H1 (cell line): ENCODE measurements around the gene RTP1. TPM values are rescaled to one million over a fixed set of nuclear protein-coding genes. Genes with fewer than 3 reads are reported as not detected.

Experiments used
- CTCF ChIA-PET: fragments of 300-600 bp; sonication (Branson Sonifier 250); formaldehyde crosslinking; loops from one replicate; lab custom pipeline; 2021; ENCODE audit not compliant: partially characterized antibody; lab: Charles Lee
- POLR2A ChIA-PET: fragments of 300-600 bp; sonication (Branson Sonifier 250); formaldehyde crosslinking; loops from one replicate; lab custom pipeline; 2021; ENCODE audit warnings: inconsistent platforms; ENCODE audit not compliant: partially characterized antibody; lab: Charles Lee
- DNase-seq, 2 experiments: peaks; one replicate each; pipeline versions ENCODE4 v3.0.0 to v3.0.0-alpha.2; 2010 to 2022; ENCODE audit warnings: low spot score in 2 of 2, low read depth in 1 of 2, mixed read lengths in 1 of 2
- FAIRE-seq: peaks from 2 replicates; lab custom pipeline; 2011; peaks lifted over from hg19 to GRCh38; lab: Jason Lieb, UNC
- H2AFZ ChIP-seq: 2 replicates; pipeline ENCODE4 v1.8.1; 2012; ENCODE audit warnings: low read length, inconsistent platforms
- H2AK5ac ChIP-seq: 2 replicates; pipeline ENCODE4 v1.6.1; 2013; ENCODE audit warnings: low read depth, low read length
- H2BK120ac ChIP-seq: replicated peaks from 2 replicates; pipeline ENCODE3; 2013; ENCODE audit warnings: low read depth, low read length, inconsistent platforms
- H2BK12ac ChIP-seq: 2 replicates; pipeline ENCODE4 v1.6.1; 2013; ENCODE audit warnings: low read depth, low read length
- H2BK15ac ChIP-seq: 2 replicates; pipeline ENCODE4 v1.6.1; 2013; ENCODE audit warnings: low read length
- H2BK20ac ChIP-seq: 2 replicates; pipeline ENCODE4 v1.6.1; 2013; ENCODE audit warnings: low read length
- H2BK5ac ChIP-seq: 2 replicates; pipeline ENCODE4 v1.6.1; 2013; ENCODE audit warnings: low read depth, low read length
- H3K14ac ChIP-seq: 2 replicates; pipeline ENCODE4 v1.6.1; 2013; ENCODE audit warnings: inconsistent platforms; ENCODE audit not compliant: insufficient read length
- H3K18ac ChIP-seq: 2 replicates; pipeline ENCODE4 v1.6.1; 2013; ENCODE audit warnings: low read length; ENCODE audit errors: extremely low read depth
- H3K23ac ChIP-seq: 2 replicates; pipeline ENCODE4 v1.6.1; 2013; ENCODE audit warnings: inconsistent platforms; ENCODE audit not compliant: insufficient read length
- H3K23me2 ChIP-seq: 2 replicates; pipeline ENCODE4 v1.6.1; 2013; ENCODE audit warnings: low read depth, low read length
- H3K27ac ChIP-seq: 2 replicates; pipeline ENCODE4 v1.6.1; 2011; ENCODE audit warnings: low read depth, low read length, inconsistent platforms
- H3K27me3 ChIP-seq, 4 experiments: replicated peaks in 1 of 4; 1 replicate in 1 of 4; 2 replicates in 3 of 4; pipeline versions ENCODE4 v1.6.1 to v1.8.1; 2011 to 2013; ENCODE audit warnings: low read length in 3 of 4, mild to moderate bottlenecking in 3 of 4, inconsistent platforms in 2 of 4, mixed read lengths in 2 of 4, moderate library complexity in 1 of 4; ENCODE audit not compliant: control insufficient read depth in 3 of 4, insufficient read depth in 3 of 4; ENCODE audit errors: extremely low read depth in 1 of 4
- H3K36me3 ChIP-seq, 4 experiments: 2 replicates each; pipeline versions ENCODE4 v1.6.1 to v1.8.1; 2011 to 2013; ENCODE audit warnings: mild to moderate bottlenecking in 4 of 4, low read length in 3 of 4, moderate library complexity in 2 of 4, control low read depth in 1 of 4, inconsistent platforms in 1 of 4; ENCODE audit not compliant: insufficient read depth in 4 of 4, control insufficient read depth in 2 of 4
- H3K4ac ChIP-seq: replicated peaks from 2 replicates; pipeline ENCODE3; 2013; ENCODE audit warnings: low read length, low read depth, mixed read lengths, inconsistent platforms; ENCODE audit not compliant: insufficient read length
- H3K4me1 ChIP-seq, 4 experiments: replicated peaks in 1 of 4; 1 replicate in 1 of 4; 2 replicates in 3 of 4; pipeline versions ENCODE4 v1.6.1 to v1.8.1; 2011 to 2013; ENCODE audit warnings: low read length in 3 of 4, inconsistent platforms in 2 of 4, mixed read lengths in 1 of 4; ENCODE audit not compliant: insufficient read depth in 4 of 4, control insufficient read depth in 3 of 4
- H3K4me2 ChIP-seq, 2 experiments: 2 replicates each; pipeline versions ENCODE4 v1.6.1 to v1.8.1; 2011 to 2013; ENCODE audit warnings: low read depth in 2 of 2, low read length in 2 of 2, control low read depth in 1 of 2, inconsistent platforms in 1 of 2, mild to moderate bottlenecking in 1 of 2; ENCODE audit not compliant: insufficient read depth in 1 of 2
- H3K4me3 ChIP-seq, 4 experiments: fragments of 200-600, 300-600 bp in 1 of 4; sonication (generic), shearing (Covaris generic), sonication (Bioruptor Twin) in 1 of 4; 2 replicates each; pipeline versions ENCODE4 v1.5.1 to v1.8.1; 2011 to 2016; ENCODE audit warnings: low read length in 4 of 4, low read depth in 3 of 4, control low read depth in 2 of 4, inconsistent platforms in 2 of 4, mild to moderate bottlenecking in 2 of 4, mixed read lengths in 1 of 4, moderate library complexity in 1 of 4; ENCODE audit not compliant: insufficient read depth in 2 of 4; ENCODE audit errors: extremely low read depth in 1 of 4
- H3K56ac ChIP-seq: replicated peaks from 2 replicates; pipeline ENCODE3; 2013; ENCODE audit warnings: low read depth, mild to moderate bottlenecking, mixed read lengths, low read length, inconsistent platforms; ENCODE audit not compliant: insufficient read length
- H3K79me1 ChIP-seq: 2 replicates; pipeline ENCODE4 v1.6.1; 2013; ENCODE audit warnings: low read depth, low read length, control low read depth
- H3K79me2 ChIP-seq, 2 experiments: 2 replicates each; pipeline versions ENCODE4 v1.6.1 to v1.8.1; 2012 to 2013; ENCODE audit warnings: low read length in 2 of 2, mild to moderate bottlenecking in 2 of 2, inconsistent platforms in 1 of 2; ENCODE audit not compliant: insufficient read depth in 2 of 2, control insufficient read depth in 1 of 2
- H3K9ac ChIP-seq, 4 experiments: replicated peaks in 1 of 4; 1 replicate in 1 of 4; 2 replicates in 3 of 4; pipeline versions ENCODE4 v1.6.1 to v1.8.1; 2011 to 2013; ENCODE audit warnings: low read depth in 3 of 4, low read length in 3 of 4, control low read depth in 2 of 4, mild to moderate bottlenecking in 2 of 4, moderate library complexity in 2 of 4, inconsistent platforms in 1 of 4; ENCODE audit errors: extremely low read depth in 1 of 4
- H3K9me3 ChIP-seq, 2 experiments: 2 replicates each; pipeline versions ENCODE4 v1.6.1 to v1.8.1; 2012 to 2013; ENCODE audit warnings: mild to moderate bottlenecking in 2 of 2, moderate library complexity in 2 of 2, control low read depth in 1 of 2, inconsistent platforms in 1 of 2, low read depth in 1 of 2, low read length in 1 of 2, mixed read lengths in 1 of 2; ENCODE audit not compliant: insufficient read depth in 2 of 2
- H4K20me1 ChIP-seq, 2 experiments: replicated peaks in 1 of 2; 2 replicates each; pipeline versions ENCODE3 to v1.8.1; 2011 to 2013; ENCODE audit warnings: inconsistent platforms in 2 of 2, low read length in 2 of 2, mild to moderate bottlenecking in 1 of 2; ENCODE audit not compliant: insufficient read depth in 2 of 2, control insufficient read depth in 1 of 2
- H4K5ac ChIP-seq: 2 replicates; pipeline ENCODE4 v1.6.1; 2013; ENCODE audit warnings: low read length, low read depth, mixed read lengths, inconsistent platforms; ENCODE audit not compliant: insufficient read length
- H4K8ac ChIP-seq: 2 replicates; pipeline ENCODE4 v1.8.0; 2013; ENCODE audit warnings: mild to moderate bottlenecking, moderate library complexity, low read length, inconsistent platforms; ENCODE audit not compliant: insufficient read depth; ENCODE audit errors: extremely low read depth
- H4K91ac ChIP-seq: replicated peaks from 2 replicates; pipeline ENCODE3; 2013; ENCODE audit warnings: low read length, mixed read lengths, inconsistent platforms; ENCODE audit not compliant: insufficient read length
- CBX8 ChIP-seq: fragments of 300-800, 300-1000 bp; sonication (generic); IDR thresholded peaks from 2 replicates; pipeline ENCODE4 v1.7.1; 2016; ENCODE audit warnings: low read depth, low read length, borderline replicate concordance
- WGBS, 2 experiments: shearing (Covaris generic) in 1 of 2; methylation state at CpG; one replicate each; pipeline versions ENCODE4 v1.1.6 to v1.1.7; 2013 to 2015; ENCODE audit warnings: low lambda C conversion rate in 2 of 2, mixed read lengths in 2 of 2, inconsistent platforms in 1 of 2, low coverage in 1 of 2, missing lambda C conversion rate in 1 of 2; ENCODE audit not compliant: insufficient replicate concordance in 2 of 2, insufficient coverage in 1 of 2, insufficient read length in 1 of 2; ENCODE audit errors: extremely low coverage in 1 of 2, missing lambda C conversion rate in 1 of 2; 5-methylcytosine and 5-hydroxymethylcytosine counted together
- polyA plus RNA-seq, 7 experiments: library from polyadenylated mRNA; depleted of rRNA in 3 of 7; stranded (reverse) in 5 of 7; unstranded in 2 of 7; fragments of >200 nt in 5 of 7; fragments of 200-250 nt in 2 of 7; gene quantifications; 1 replicate in 5 of 7; 2 replicates in 1 of 7; 4 replicates in 1 of 7; pipeline versions ENCODE4 v1.2.1 to v1.2.3, GENCODE V29; 2011 to 2013; ENCODE audit warnings: missing spikeins in 2 of 7, mixed read lengths in 2 of 7
- total RNA-seq: library from RNA; stranded (reverse); fragmentation: NEBNext Ultra II Directional; extraction: Animal tissue kit (Norgen Biotek cat#: 25700); gene quantifications from 2 replicates; pipeline ENCODE4 v1.2.1, GENCODE V29; 2021
- TF ChIP-seq, protein P1 (sequence below): IDR thresholded peaks from 2 replicates; pipeline ENCODE4 v1.6.1; 2012; ENCODE audit warnings: inconsistent platforms

Gene RTP1
- total and polyA plus RNA-seq, 2 of the 8 experiments (the other 6 are each of a cell fraction or from before 2014, with no cell fraction given), result 2.9 to 3.0 TPM

DNA sequence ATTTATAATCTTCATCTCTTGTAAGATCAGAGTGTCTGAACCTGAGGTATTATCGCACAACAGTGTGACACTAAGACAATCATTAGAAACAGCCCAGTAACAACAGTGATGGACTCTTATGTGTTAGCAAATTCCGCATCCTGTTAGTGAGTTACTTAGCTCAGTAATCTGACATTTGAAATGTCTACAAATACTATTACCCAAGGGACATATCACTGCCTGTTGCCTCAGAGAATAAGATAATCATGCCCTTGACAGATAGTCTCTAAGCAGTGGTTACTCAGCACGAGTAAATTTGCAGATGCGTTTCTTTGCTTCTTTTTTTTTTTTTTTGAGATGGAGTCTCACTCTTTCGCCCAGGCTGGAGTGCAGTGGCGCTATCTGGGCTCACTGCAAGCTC is 13.4 kb upstream of the RTP1 start:
- Histone ChIP-seq H4K91ac (peak overlapping the region; percentile 99), H3K9me3 (no peaks in the 10 kb centered on the region; a peak in 1 of 4 replicates), H2AFZ (no peak overlapping the region), H3K23ac (no peak overlapping the region), H3K27ac (peak overlapping the region; percentile 48; the same call in 1 of the 2 replicates), H2BK120ac (peak overlapping the region; percentile 100), H3K4me3 (no peak overlapping the region), H2BK15ac (0 out of 2 replicates have a peak overlapping the region, but pooled peaks have one; percentile 61), H2BK20ac (peak overlapping the region; percentile 100), H3K14ac (no peak overlapping the region), H4K5ac (peak overlapping the region; percentile 78), H3K18ac (peak overlapping the region; percentile 84), H3K4ac (peak overlapping the region; percentile 86), H3K4me2 (peak overlapping the region in 1 of 2 experiments; percentile 25; a peak in 1 of 4 replicates), H3K4me1 (peaks cover 9 to 42% (median 32%) of the 10 kb centered on the region in 4 experiments), H3K27me3 (no peaks in the 10 kb centered on the region), H3K36me3 (no peaks in the 10 kb centered on the region), H3K9ac (no peak overlapping the region)
- FAIRE-seq (no peak), DNase-seq (no peak)
- POLR2A ChIA-PET, result interaction anchor here (0.9 to 3.1 kb wide), 4 partner anchors 8 to 109 kb away, joined by 4 to 17 read pairs (median 6); no protein-coding TSS in a partner anchor
- no peak for TF ChIP-seq CBX8
- TF ChIP-seq, protein P1, sequence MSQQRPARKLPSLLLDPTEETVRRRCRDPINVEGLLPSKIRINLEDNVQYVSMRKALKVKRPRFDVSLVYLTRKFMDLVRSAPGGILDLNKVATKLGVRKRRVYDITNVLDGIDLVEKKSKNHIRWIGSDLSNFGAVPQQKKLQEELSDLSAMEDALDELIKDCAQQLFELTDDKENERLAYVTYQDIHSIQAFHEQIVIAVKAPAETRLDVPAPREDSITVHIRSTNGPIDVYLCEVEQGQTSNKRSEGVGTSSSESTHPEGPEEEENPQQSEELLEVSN, result no peak
- TF ChIP-seq, all 59 proteins: peak for 0
- H2AK5ac ChIP-seq, result peak overlapping the region; percentile 87; the same call in 1 of the 2 replicates
- peak overlapping the region; percentile 91 for H3K56ac ChIP-seq
- H4K8ac ChIP-seq, result no peak overlapping the region
- peak overlapping the region; percentile 93; the same call in 1 of the 2 replicates for H2BK5ac ChIP-seq
- peaks cover 0 to 11% of the 10 kb centered on the region in 2 experiments; a peak in 2 of 4 replicates for H3K79me2 ChIP-seq
- H4K20me1 ChIP-seq, result no peaks in the 10 kb centered on the region
- CTCF ChIA-PET, result interaction anchor here (0.9 to 2.4 kb wide), 3 partner anchors 13 to 29 kb away, joined by 3 to 10 read pairs (median 3); partner anchors contain the start of gene RTP1
- no peaks in the 10 kb centered on the region; the same call in 1 of the 2 replicates for H3K79me1 ChIP-seq
- no peaks in the 10 kb centered on the region for H3K23me2 ChIP-seq
- peak overlapping the region; percentile 94 for H2BK12ac ChIP-seq
- WGBS, 2 experiments, result 83% methylated on average over 5 of the region's 6 CpGs; no CpG with 5 or more reads in 1 of the 2 experiments
